GM12864 (cell line): Measurements from ENCODE around the gene FUCA2.

Experiments used
- DNase-seq: peaks from one replicate; pipeline ENCODE4 v3.0.0-alpha.2; 2011; ENCODE audit warnings: low read depth
- H3K4me3 ChIP-seq: 2 replicates; pipeline ENCODE4 v1.5.1; 2011; ENCODE audit warnings: mild to moderate bottlenecking, low read depth, low read length, control low read depth
- TF ChIP-seq, protein P1 (sequence below): IDR thresholded peaks from 2 replicates; pipeline ENCODE4 v1.5.1; 2011; ENCODE audit warnings: low read depth, mild to moderate bottlenecking, moderate library complexity, low read length, control low read depth, inconsistent platforms; ENCODE audit errors: missing control alignments

The FUCA2 gene

GRCh38 chr6:143505111-143505510 lies 6.4 kb downstream of the FUCA2 start:
- TF ChIP-seq, protein P1, sequence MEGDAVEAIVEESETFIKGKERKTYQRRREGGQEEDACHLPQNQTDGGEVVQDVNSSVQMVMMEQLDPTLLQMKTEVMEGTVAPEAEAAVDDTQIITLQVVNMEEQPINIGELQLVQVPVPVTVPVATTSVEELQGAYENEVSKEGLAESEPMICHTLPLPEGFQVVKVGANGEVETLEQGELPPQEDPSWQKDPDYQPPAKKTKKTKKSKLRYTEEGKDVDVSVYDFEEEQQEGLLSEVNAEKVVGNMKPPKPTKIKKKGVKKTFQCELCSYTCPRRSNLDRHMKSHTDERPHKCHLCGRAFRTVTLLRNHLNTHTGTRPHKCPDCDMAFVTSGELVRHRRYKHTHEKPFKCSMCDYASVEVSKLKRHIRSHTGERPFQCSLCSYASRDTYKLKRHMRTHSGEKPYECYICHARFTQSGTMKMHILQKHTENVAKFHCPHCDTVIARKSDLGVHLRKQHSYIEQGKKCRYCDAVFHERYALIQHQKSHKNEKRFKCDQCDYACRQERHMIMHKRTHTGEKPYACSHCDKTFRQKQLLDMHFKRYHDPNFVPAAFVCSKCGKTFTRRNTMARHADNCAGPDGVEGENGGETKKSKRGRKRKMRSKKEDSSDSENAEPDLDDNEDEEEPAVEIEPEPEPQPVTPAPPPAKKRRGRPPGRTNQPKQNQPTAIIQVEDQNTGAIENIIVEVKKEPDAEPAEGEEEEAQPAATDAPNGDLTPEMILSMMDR, result no peak

GRCh38 chr6:143504369-143504768 lies 7.2 kb downstream of the FUCA2 start:
- no peak for DNase-seq
- no peak overlapping the region for H3K4me3 ChIP-seq
- TF ChIP-seq, protein P1, result no peak

More at GRCh38 chr6:143505111-143505510, 6.4 kb downstream of the FUCA2 start:
- H3K4me3 ChIP-seq, result no peak overlapping the region
- no peak for DNase-seq

GRCh38 chr6:143501851-143502250 lies 9.7 kb downstream of the FUCA2 start:
- TF ChIP-seq, protein P1, result no peak
- H3K4me3 ChIP-seq, result no peak overlapping the region
- no peak for DNase-seq

DNA sequence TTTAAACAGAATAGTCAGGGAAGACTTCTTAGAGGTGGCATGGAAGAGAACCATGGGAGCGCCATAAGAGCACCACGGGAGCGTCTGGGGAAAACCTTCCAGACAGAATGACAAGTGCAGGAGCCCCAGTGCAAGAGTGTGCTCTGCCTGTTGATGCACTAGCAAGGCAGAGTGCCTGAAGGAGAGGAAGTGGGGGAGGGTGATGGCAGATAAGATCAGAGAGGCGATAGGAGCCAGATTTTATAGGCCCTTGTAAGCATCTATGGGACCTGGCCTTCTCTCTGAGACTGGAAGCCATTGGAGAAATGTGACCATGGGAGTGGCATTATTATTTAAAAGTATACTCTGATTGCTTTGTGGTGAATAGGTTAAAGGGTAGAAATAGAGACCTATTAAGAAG lies 13.1 kb downstream of the FUCA2 start:
- DNase-seq, result no peak
- no peak overlapping the region for H3K4me3 ChIP-seq
- TF ChIP-seq, protein P1, result no peak

- TF ChIP-seq, protein P1, result no peak
- no peak for DNase-seq
- H3K4me3 ChIP-seq, result no peak overlapping the region
These were observed 14.5 kb downstream of the FUCA2 start for GRCh38 chr6:143496974-143497373.

DNA sequence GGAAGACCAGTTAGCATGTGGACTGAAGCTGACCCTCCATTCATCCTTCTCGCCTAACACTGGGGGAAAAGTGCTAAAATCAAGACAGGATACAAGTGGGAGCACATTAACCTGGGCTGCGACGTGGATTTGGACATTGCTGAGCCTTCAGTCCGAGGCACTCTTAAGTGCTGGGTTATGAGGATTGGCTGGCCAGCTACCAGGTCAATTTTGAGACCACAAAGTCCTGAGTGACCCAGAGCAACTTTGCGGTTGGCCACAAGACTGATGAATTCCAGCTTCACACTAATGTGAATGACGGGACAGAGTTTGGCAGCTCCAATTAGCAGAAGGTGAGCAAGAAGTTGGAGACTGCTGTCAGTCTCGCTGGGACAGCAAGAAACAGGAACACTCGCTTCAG lies 20.7 kb downstream of the FUCA2 start:
- TF ChIP-seq, protein P1, result no peak
- no peak for DNase-seq

GRCh38 chr6:143490244-143490643 lies 21.3 kb downstream of the FUCA2 start:
- DNase-seq, result no peak
- H3K4me3 ChIP-seq, result no peak overlapping the region
- TF ChIP-seq, protein P1, result no peak

More for the DNA sequence above, 20.7 kb downstream of the FUCA2 start:
- no peak overlapping the region for H3K4me3 ChIP-seq
